HepG2 (cell line): ENCODE measurements around the gene TMEM247. TPM values are rescaled to one million over a fixed set of nuclear protein-coding genes. Genes with fewer than 3 reads are reported as not detected.

Experiments
- ATAC-seq: fragments of 200-7000 bp; cut with Tn5 transposase; 3 replicates; pipeline ENCODE4 v1.9.1; 2020; ENCODE audit warnings: mild to moderate bottlenecking, moderate library complexity
- BruUV-seq: library from RNA; stranded (reverse); fragments of 400-500 nt; replicated peaks from 2 replicates; lab custom pipeline; 2021; lab: Mats Ljungman, UMichigan
- CTCF ChIA-PET: fragments of 300-600 bp; formaldehyde crosslinking; extraction: SDS; loops from one replicate; lab custom pipeline; 2021; ENCODE audit warnings: low total read pairs, inconsistent platforms, low intra/inter-chr PET ratio; lab: Yijun Ruan, JAX
- POLR2A ChIA-PET: fragments of 350-600 bp; sonication (Branson Sonifier 250); formaldehyde crosslinking; loops from one replicate; lab custom pipeline; 2020; ENCODE audit warnings: antibody characterized with exemption, inconsistent platforms; lab: Yijun Ruan, JAX
- DNase-seq: peaks from one replicate; pipeline ENCODE4 v3.0.0-alpha.2; 2015; ENCODE audit warnings: low spot score
- FAIRE-seq: peaks from 3 replicates; lab custom pipeline; 2011; peaks lifted over from hg19 to GRCh38; lab: Jason Lieb, UNC
- H2AFZ ChIP-seq: one replicate; pipeline ENCODE4 v1.6.1; 2011; ENCODE audit warnings: low read length, inconsistent platforms
- H3K27ac ChIP-seq: fragments of 300-600 bp; 3 replicates; pipeline ENCODE4 v1.8.0; 2011; ENCODE audit warnings: mixed run types, mild to moderate bottlenecking, mixed read lengths, low read length, inconsistent platforms; ENCODE audit not compliant: insufficient read depth; ENCODE audit errors: extremely low read length
- H3K27me3 ChIP-seq, 2 experiments: fragments of 200-600 bp in 1 of 2; 2 replicates in 1 of 2; 3 replicates in 1 of 2; pipeline versions ENCODE4 v1.6.0 to v1.8.0; 2011; ENCODE audit warnings: low read length in 2 of 2, mild to moderate bottlenecking in 2 of 2, moderate library complexity in 2 of 2, inconsistent platforms in 1 of 2; ENCODE audit not compliant: insufficient read depth in 2 of 2, control insufficient read depth in 1 of 2
- H3K36me3 ChIP-seq, 2 experiments: fragments of 200-600 bp in 1 of 2; replicated peaks in 1 of 2; 2 replicates in 1 of 2; 3 replicates in 1 of 2; pipeline versions ENCODE4 v1.5.1 to v1.8.0; 2011; ENCODE audit warnings: low read length in 2 of 2, inconsistent platforms in 1 of 2; ENCODE audit not compliant: insufficient read depth in 2 of 2, control insufficient read depth in 1 of 2
- H3K4me1 ChIP-seq: 2 replicates; pipeline ENCODE4 v1.5.1; 2012; ENCODE audit warnings: low read length, inconsistent platforms; ENCODE audit not compliant: insufficient read depth
- H3K4me2 ChIP-seq: 2 replicates; pipeline ENCODE4 v1.6.0; 2011; ENCODE audit warnings: low read depth, low read length, inconsistent platforms
- H3K4me3 ChIP-seq, 3 experiments: fragments of 200-600 bp in 1 of 3; sonication (generic), shearing (Covaris generic) in 1 of 3; replicated peaks in 1 of 3; 2 replicates each; pipeline ENCODE4 v1.5.1; 2011 to 2016; ENCODE audit warnings: low read length in 3 of 3, inconsistent platforms in 2 of 3, low read depth in 2 of 3, mild to moderate bottlenecking in 2 of 3, control low read depth in 1 of 3, mixed read lengths in 1 of 3; ENCODE audit not compliant: insufficient read depth in 1 of 3
- H3K79me2 ChIP-seq: one replicate; pipeline ENCODE4 v1.6.1; 2011; ENCODE audit warnings: low read length, inconsistent platforms; ENCODE audit not compliant: insufficient read depth
- H3K9ac ChIP-seq: 2 replicates; pipeline ENCODE4 v1.6.0; 2011; ENCODE audit warnings: mild to moderate bottlenecking, low read depth, low read length, inconsistent platforms; ENCODE audit not compliant: insufficient read depth
- H3K9me3 ChIP-seq: 2 replicates; pipeline ENCODE4 v1.5.1; 2012; ENCODE audit warnings: mild to moderate bottlenecking, low read length
- H4K20me1 ChIP-seq: 2 replicates; pipeline ENCODE4 v1.6.0; 2011; ENCODE audit warnings: inconsistent platforms, mild to moderate bottlenecking, low read length, moderate library complexity; ENCODE audit not compliant: insufficient read depth
- GFI1 ChIP-seq: sonication (generic); formaldehyde crosslinking; IDR thresholded peaks from 2 replicates; pipeline ENCODE4 v1.5.0; 2020; ENCODE audit warnings: missing genetic modification reagents, mild to moderate bottlenecking, borderline replicate concordance
- KDM3A ChIP-seq: IDR thresholded peaks from 2 replicates; pipeline ENCODE4 v1.6.1; 2018; ENCODE audit warnings: low read depth, missing compliant biosample characterization
- SMAD1 ChIP-seq: sonication (generic); formaldehyde crosslinking; IDR thresholded peaks from 2 replicates; pipeline ENCODE4 v1.4.0; 2020; ENCODE audit warnings: missing genetic modification reagents, low read depth, mild to moderate bottlenecking, borderline replicate concordance
- SOX5 ChIP-seq: IDR thresholded peaks from 2 replicates; pipeline ENCODE4 v1.6.1; 2016; ENCODE audit warnings: borderline replicate concordance
- TARDBP ChIP-seq: sonication (generic); formaldehyde crosslinking; IDR thresholded peaks from 2 replicates; pipeline ENCODE4 v1.8.0; 2022; ENCODE audit warnings: mild to moderate bottlenecking, missing genetic modification reagents
- ZIK1 ChIP-seq: sonication (generic); formaldehyde crosslinking; IDR thresholded peaks from 2 replicates; pipeline ENCODE4 v1.5.0; 2020; ENCODE audit warnings: mild to moderate bottlenecking, low read depth, missing genetic modification reagents, borderline replicate concordance
- ZNF264 ChIP-seq: sonication (generic); formaldehyde crosslinking; IDR thresholded peaks from 2 replicates; pipeline ENCODE4 v1.4.0; 2020; ENCODE audit warnings: missing genetic modification reagents
- ZNF337 ChIP-seq: sonication (generic); formaldehyde crosslinking; IDR thresholded peaks from 2 replicates; pipeline ENCODE4 v1.5.1; 2020; ENCODE audit warnings: missing genetic modification reagents, low read depth, mild to moderate bottlenecking, borderline replicate concordance
- ZNF431 ChIP-seq: sonication (generic); formaldehyde crosslinking; IDR thresholded peaks from 2 replicates; pipeline ENCODE4 v1.9.0; 2022; ENCODE audit warnings: missing genetic modification reagents, low read depth, mild to moderate bottlenecking, borderline replicate concordance
- ZNF577 ChIP-seq: sonication (generic); formaldehyde crosslinking; IDR thresholded peaks from 2 replicates; pipeline ENCODE4 v1.4.0; 2020; ENCODE audit warnings: mild to moderate bottlenecking, low read depth, missing genetic modification reagents, borderline replicate concordance
- ZNF598 ChIP-seq: sonication (generic); formaldehyde crosslinking; IDR thresholded peaks from 2 replicates; pipeline ENCODE4 v1.5.1; 2020; ENCODE audit warnings: mild to moderate bottlenecking, missing genetic modification reagents, borderline replicate concordance
- WGBS: methylation state at CpG from one replicate; pipeline ENCODE4 v1.1.6; 2017; ENCODE audit warnings: low lambda C conversion rate; 5-methylcytosine and 5-hydroxymethylcytosine counted together
- in situ Hi-C: cut with HindIII; loops from 2 replicates; pipeline ENCODE4 v1.10.0; 2017; ENCODE audit warnings: low pct_unique_long_range_greater_than_20kb; ENCODE audit not compliant: extremely low pct_ligation_motif_present
- intact Hi-C: fragments of 100-400 bp; cut with micrococcal nuclease; formaldehyde crosslinking; loops from one replicate; pipeline ENCODE4 v1.10.0; 2022; ENCODE audit not compliant: unreplicated experiment
- polyA plus RNA-seq, 8 experiments: library from polyadenylated mRNA; depleted of rRNA in 3 of 8; stranded (reverse) in 7 of 8; unstranded in 1 of 8; fragments of >200 nt; fragmentation: Illumina TruSeq in 4 of 8; extraction: Trizol in 4 of 8; gene quantifications; 2 replicates each; pipeline versions ENCODE4 v1.2.1 to v1.2.3, GENCODE V29; 2011 to 2016; ENCODE audit warnings: low read depth in 4 of 8, missing spikeins in 1 of 8, mixed read lengths in 1 of 8; ENCODE audit not compliant: insufficient read depth in 1 of 8
- total RNA-seq, 5 experiments: library from RNA; depleted of rRNA; stranded (reverse); fragments of >200 nt; fragmentation: Illumina TruSeq; extraction: Trizol; gene quantifications; 2 replicates each; pipeline ENCODE4 v1.2.3, GENCODE V29; 2016; ENCODE audit warnings: low read depth in 1 of 5
- TF ChIP-seq, protein P1 (sequence below): sonication (generic); formaldehyde crosslinking; conservative IDR thresholded peaks from 2 replicates; pipeline ENCODE4 v1.8.0; 2022; ENCODE audit warnings: missing genetic modification reagents
- TF ChIP-seq, protein P2 (sequence below): sonication (generic); formaldehyde crosslinking; IDR thresholded peaks from 2 replicates; pipeline ENCODE4 v1.4.0; 2020; ENCODE audit warnings: mild to moderate bottlenecking, missing genetic modification reagents, borderline replicate concordance
- TF ChIP-seq, protein P3 (sequence below): sonication (generic); formaldehyde crosslinking; conservative IDR thresholded peaks from 2 replicates; pipeline ENCODE4 v1.4.0; 2020; ENCODE audit warnings: missing genetic modification reagents
- TF ChIP-seq, protein P4 (sequence below): sonication (generic); formaldehyde crosslinking; IDR thresholded peaks from 2 replicates; pipeline ENCODE4 v1.5.0; 2020; ENCODE audit warnings: mild to moderate bottlenecking, missing genetic modification reagents

TMEM247 gene
- total and polyA plus RNA-seq, 2 of the 13 experiments (the other 11 are each of a cell fraction or from before 2014, with no cell fraction given): not detected

DNA sequence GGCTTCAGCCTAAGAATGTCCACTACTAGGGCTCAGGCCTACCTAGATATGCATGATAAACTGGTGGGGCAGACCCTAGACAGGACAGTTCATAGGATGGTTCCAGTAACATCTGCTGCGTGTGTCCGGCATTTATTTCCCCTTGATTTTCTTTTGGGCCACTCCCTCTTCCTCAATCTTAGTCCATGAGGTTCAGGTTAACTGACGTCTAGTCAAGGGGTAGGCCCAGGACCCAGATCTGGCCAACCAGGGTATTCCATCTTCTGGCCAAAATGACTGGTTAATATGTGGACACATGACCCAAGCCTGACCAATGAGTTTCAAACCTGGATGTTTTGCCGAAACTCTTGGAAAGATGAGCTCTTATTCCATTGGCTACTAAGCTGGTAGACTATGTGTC lies 15.2 kb downstream of the TMEM247 start:
- FAIRE-seq (no peak), DNase-seq (no peak), ATAC-seq (no peak)
- no peaks in the 10 kb centered on the region for H3K36me3 ChIP-seq
- no peak overlapping the region for H3K4me2 ChIP-seq
- no peak overlapping the region for H3K4me3 ChIP-seq
- H3K9me3 ChIP-seq: no peaks in the 10 kb centered on the region
- no peak overlapping the region for H2AFZ ChIP-seq
- intact Hi-C loops (no loop called here), in situ Hi-C loops (no loop called here)
- H3K27me3 ChIP-seq: peaks cover 12 to 92% of the 10 kb centered on the region in 2 experiments; a peak in 4 of 5 replicates
- no peaks in the 10 kb centered on the region for H4K20me1 ChIP-seq
- H3K9ac ChIP-seq: no peak overlapping the region
- 66% methylated on average over 4 of the region's 4 CpGs for WGBS
- no peak overlapping the region for H3K27ac ChIP-seq
- H3K79me2 ChIP-seq: no peaks in the 10 kb centered on the region
- ChIA-PET CTCF (no interaction called here), POLR2A (no interaction called here)
- BruUV-seq: no TSS peak
- peaks cover 18% of the 10 kb centered on the region for H3K4me1 ChIP-seq
- TF ChIP-seq, protein P1, sequence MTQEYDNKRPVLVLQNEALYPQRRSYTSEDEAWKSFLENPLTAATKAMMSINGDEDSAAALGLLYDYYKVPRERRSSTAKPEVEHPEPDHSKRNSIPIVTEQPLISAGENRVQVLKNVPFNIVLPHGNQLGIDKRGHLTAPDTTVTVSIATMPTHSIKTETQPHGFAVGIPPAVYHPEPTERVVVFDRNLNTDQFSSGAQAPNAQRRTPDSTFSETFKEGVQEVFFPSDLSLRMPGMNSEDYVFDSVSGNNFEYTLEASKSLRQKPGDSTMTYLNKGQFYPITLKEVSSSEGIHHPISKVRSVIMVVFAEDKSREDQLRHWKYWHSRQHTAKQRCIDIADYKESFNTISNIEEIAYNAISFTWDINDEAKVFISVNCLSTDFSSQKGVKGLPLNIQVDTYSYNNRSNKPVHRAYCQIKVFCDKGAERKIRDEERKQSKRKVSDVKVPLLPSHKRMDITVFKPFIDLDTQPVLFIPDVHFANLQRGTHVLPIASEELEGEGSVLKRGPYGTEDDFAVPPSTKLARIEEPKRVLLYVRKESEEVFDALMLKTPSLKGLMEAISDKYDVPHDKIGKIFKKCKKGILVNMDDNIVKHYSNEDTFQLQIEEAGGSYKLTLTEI (CRISPR knock-in tag): no peak
- TF ChIP-seq, protein P2, sequence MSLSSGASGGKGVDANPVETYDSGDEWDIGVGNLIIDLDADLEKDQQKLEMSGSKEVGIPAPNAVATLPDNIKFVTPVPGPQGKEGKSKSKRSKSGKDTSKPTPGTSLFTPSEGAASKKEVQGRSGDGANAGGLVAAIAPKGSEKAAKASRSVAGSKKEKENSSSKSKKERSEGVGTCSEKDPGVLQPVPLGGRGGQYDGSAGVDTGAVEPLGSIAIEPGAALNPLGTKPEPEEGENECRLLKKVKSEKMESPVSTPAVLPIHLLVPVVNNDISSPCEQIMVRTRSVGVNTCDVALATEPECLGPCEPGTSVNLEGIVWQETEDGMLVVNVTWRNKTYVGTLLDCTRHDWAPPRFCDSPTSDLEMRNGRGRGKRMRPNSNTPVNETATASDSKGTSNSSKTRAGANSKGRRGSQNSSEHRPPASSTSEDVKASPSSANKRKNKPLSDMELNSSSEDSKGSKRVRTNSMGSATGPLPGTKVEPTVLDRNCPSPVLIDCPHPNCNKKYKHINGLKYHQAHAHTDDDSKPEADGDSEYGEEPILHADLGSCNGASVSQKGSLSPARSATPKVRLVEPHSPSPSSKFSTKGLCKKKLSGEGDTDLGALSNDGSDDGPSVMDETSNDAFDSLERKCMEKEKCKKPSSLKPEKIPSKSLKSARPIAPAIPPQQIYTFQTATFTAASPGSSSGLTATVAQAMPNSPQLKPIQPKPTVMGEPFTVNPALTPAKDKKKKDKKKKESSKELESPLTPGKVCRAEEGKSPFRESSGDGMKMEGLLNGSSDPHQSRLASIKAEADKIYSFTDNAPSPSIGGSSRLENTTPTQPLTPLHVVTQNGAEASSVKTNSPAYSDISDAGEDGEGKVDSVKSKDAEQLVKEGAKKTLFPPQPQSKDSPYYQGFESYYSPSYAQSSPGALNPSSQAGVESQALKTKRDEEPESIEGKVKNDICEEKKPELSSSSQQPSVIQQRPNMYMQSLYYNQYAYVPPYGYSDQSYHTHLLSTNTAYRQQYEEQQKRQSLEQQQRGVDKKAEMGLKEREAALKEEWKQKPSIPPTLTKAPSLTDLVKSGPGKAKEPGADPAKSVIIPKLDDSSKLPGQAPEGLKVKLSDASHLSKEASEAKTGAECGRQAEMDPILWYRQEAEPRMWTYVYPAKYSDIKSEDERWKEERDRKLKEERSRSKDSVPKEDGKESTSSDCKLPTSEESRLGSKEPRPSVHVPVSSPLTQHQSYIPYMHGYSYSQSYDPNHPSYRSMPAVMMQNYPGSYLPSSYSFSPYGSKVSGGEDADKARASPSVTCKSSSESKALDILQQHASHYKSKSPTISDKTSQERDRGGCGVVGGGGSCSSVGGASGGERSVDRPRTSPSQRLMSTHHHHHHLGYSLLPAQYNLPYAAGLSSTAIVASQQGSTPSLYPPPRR: no peak
- no peak for TF ChIP-seq SMAD1 (CRISPR knock-in tag)
- no peak for TF ChIP-seq SOX5 (CRISPR knock-in tag)
- no peak for TF ChIP-seq ZNF577 (CRISPR knock-in tag)
- TF ChIP-seq GFI1: no peak
- TF ChIP-seq ZNF264 (CRISPR knock-in tag): no peak
- TF ChIP-seq ZNF598 (CRISPR knock-in tag): no peak
- TF ChIP-seq, protein P3, sequence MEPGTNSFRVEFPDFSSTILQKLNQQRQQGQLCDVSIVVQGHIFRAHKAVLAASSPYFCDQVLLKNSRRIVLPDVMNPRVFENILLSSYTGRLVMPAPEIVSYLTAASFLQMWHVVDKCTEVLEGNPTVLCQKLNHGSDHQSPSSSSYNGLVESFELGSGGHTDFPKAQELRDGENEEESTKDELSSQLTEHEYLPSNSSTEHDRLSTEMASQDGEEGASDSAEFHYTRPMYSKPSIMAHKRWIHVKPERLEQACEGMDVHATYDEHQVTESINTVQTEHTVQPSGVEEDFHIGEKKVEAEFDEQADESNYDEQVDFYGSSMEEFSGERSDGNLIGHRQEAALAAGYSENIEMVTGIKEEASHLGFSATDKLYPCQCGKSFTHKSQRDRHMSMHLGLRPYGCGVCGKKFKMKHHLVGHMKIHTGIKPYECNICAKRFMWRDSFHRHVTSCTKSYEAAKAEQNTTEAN: no peak
- no peak for TF ChIP-seq TARDBP (CRISPR knock-in tag)
- no peak for TF ChIP-seq ZNF431 (CRISPR knock-in tag)
- TF ChIP-seq, protein P4, sequence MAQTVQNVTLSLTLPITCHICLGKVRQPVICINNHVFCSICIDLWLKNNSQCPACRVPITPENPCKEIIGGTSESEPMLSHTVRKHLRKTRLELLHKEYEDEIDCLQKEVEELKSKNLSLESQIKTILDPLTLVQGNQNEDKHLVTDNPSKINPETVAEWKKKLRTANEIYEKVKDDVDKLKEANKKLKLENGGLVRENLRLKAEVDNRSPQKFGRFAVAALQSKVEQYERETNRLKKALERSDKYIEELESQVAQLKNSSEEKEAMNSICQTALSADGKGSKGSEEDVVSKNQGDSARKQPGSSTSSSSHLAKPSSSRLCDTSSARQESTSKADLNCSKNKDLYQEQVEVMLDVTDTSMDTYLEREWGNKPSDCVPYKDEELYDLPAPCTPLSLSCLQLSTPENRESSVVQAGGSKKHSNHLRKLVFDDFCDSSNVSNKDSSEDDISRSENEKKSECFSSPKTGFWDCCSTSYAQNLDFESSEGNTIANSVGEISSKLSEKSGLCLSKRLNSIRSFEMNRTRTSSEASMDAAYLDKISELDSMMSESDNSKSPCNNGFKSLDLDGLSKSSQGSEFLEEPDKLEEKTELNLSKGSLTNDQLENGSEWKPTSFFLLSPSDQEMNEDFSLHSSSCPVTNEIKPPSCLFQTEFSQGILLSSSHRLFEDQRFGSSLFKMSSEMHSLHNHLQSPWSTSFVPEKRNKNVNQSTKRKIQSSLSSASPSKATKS: no peak
- no peak for TF ChIP-seq KDM3A
- TF ChIP-seq ZNF337: no peak
- TF ChIP-seq ZIK1: no peak
